Activated CD8-positive, alpha-beta memory T cell treated with anti-CD3 and anti-CD28 coated beads, Interleukin-2, amount 10 ng/mL, durations not matched to agents 7 days and 5 days (primary cell): ENCODE results near the gene EEF2K. TPM values are rescaled to one million over a fixed set of nuclear protein-coding genes. Genes with fewer than 3 reads are reported as not detected.

Experiments used
- ATAC-seq: fragments of 150-1000 bp; cut with Tn5 transposase; one replicate; pipeline ENCODE4 v1.10.0; 2021; ENCODE audit warnings: moderate library complexity
- CTCF ChIA-PET: fragments of 350-600 bp; sonication (Branson Sonifier 250); formaldehyde crosslinking; loops from one replicate; lab custom pipeline; 2021; ENCODE audit warnings: antibody characterized with exemption; lab: Charles Lee
- DNase-seq: peaks from one replicate; pipeline ENCODE4 v3.0.0-alpha.2; 2020
- H3K27ac Mint-ChIP-seq: one replicate; pipeline ENCODE4 v1.8.0; 2021; ENCODE audit warnings: mild to moderate bottlenecking, mixed read lengths
- H3K27me3 Mint-ChIP-seq: one replicate; pipeline ENCODE4 v1.8.0; 2021; ENCODE audit warnings: mixed read lengths
- H3K36me3 Mint-ChIP-seq: one replicate; pipeline ENCODE4 v1.8.0; 2021; ENCODE audit warnings: mild to moderate bottlenecking, mixed read lengths
- H3K4me1 Mint-ChIP-seq: one replicate; pipeline ENCODE4 v1.8.0; 2021; ENCODE audit warnings: mixed read lengths
- H3K4me3 Mint-ChIP-seq: one replicate; pipeline ENCODE4 v1.8.0; 2021; ENCODE audit warnings: mild to moderate bottlenecking, moderate library complexity, mixed read lengths
- H3K9me3 Mint-ChIP-seq: one replicate; pipeline ENCODE4 v1.8.0; 2022; ENCODE audit warnings: low read depth, mixed read lengths
- total RNA-seq, 2 experiments: library from RNA; stranded (reverse); gene quantifications; one replicate each; pipeline ENCODE4 v1.2.3, GENCODE V29; 2021

The EEF2K gene
- total RNA-seq, 2 experiments from 2014 or later = 34.8 to 36.7 TPM

GRCh38 chr16:22220069-22220440 lies 14.0 kb downstream of the EEF2K start:
- Mint-ChIP-seq H3K4me1 (peaks cover 16% of the 10 kb centered on the region), H3K27me3 (no peaks in the 10 kb centered on the region), H3K4me3 (no peak overlapping the region), H3K9me3 (no peaks in the 10 kb centered on the region), H3K36me3 (peaks cover 18% of the 10 kb centered on the region), H3K27ac (peak overlapping the region; percentile 35)
- CTCF ChIA-PET = interaction anchor here (0.8 to 1.3 kb wide), 3 partner anchors 13 to 76 kb away, joined by 3 to 4 read pairs (median 3); partner anchors contain the start of gene EEF2K
- DNase-seq = no peak
- no peak for ATAC-seq

GRCh38 chr16:22220714-22221113 lies 14.6 kb downstream of the EEF2K start:
- Mint-ChIP-seq H3K36me3 (peaks cover 14% of the 10 kb centered on the region), H3K9me3 (no peaks in the 10 kb centered on the region), H3K27me3 (no peaks in the 10 kb centered on the region), H3K4me3 (no peak overlapping the region), H3K27ac (peak overlapping the region; percentile 47), H3K4me1 (peaks cover 14% of the 10 kb centered on the region)
- DNase-seq (no peak), ATAC-seq (no peak)
- CTCF ChIA-PET = no interaction called here

- Mint-ChIP-seq H3K4me3 (no peak overlapping the region), H3K27ac (no peak overlapping the region), H3K4me1 (peaks cover 9% of the 10 kb centered on the region), H3K9me3 (no peaks in the 10 kb centered on the region), H3K36me3 (peaks cover 14% of the 10 kb centered on the region), H3K27me3 (no peaks in the 10 kb centered on the region)
- CTCF ChIA-PET = interaction anchor here (0.8 to 1.9 kb wide), 4 partner anchors 12 to 19 kb away, joined by 3 to 4 read pairs (median 4); partner anchors contain the start of gene EEF2K
- ATAC-seq (no peak), DNase-seq (no peak)
These were observed 15.9 kb downstream of the EEF2K start for GRCh38 chr16:22222006-22222405.

- DNase-seq = no peak
- H3K36me3 Mint-ChIP-seq = peaks cover 12% of the 10 kb centered on the region
- no peaks in the 10 kb centered on the region for H3K27me3 Mint-ChIP-seq
- no peak overlapping the region for H3K4me3 Mint-ChIP-seq
- peaks cover 6% of the 10 kb centered on the region for H3K4me1 Mint-ChIP-seq
- CTCF ChIA-PET = interaction anchor here (1.6 to 1.9 kb wide), 2 partner anchors 15 to 17 kb away, joined by 4 read pairs; partner anchors contain the start of gene EEF2K
- ATAC-seq = no peak
- no peaks in the 10 kb centered on the region for H3K9me3 Mint-ChIP-seq
- no peak overlapping the region for H3K27ac Mint-ChIP-seq
These were observed 16.9 kb downstream of the EEF2K start for GRCh38 chr16:22222998-22223397.

GRCh38 chr16:22225060-22225459 lies 19.0 kb downstream of the EEF2K start:
- CTCF ChIA-PET = interaction anchor here (0.8 kb wide), 1 partner anchor 19 kb away, joined by 4 read pairs; the partner anchor contains the start of gene EEF2K
- ATAC-seq = no peak

DNA sequence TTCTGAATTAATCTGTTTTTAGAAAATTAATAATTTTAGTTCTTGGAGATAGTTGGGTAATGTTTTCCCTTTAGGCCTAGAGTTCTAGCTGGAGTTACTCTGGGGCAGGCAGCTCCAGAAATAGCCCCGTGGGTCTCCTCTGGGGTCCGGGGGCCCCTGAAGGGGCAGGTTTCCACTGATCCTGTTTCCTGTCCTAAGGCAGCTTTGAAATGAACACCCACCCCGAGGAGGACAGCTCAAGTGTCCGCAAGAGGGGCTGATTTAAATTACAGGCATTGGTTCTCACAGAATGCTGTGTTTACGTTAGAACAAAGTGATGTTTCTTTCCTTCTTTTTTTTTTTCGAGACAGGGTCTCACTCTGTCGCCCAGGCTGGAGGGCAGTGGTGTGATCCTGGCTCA lies 23.8 kb downstream of the EEF2K start:
- H3K27me3 Mint-ChIP-seq = no peaks in the 10 kb centered on the region
- H3K36me3 Mint-ChIP-seq = peaks cover 27% of the 10 kb centered on the region
- H3K27ac Mint-ChIP-seq = no peak overlapping the region
- CTCF ChIA-PET = interaction anchor here (1.1 kb wide), 1 partner anchor 24 kb away, joined by 4 read pairs; the partner anchor contains the start of gene EEF2K
- peaks cover 26% of the 10 kb centered on the region for H3K4me1 Mint-ChIP-seq
- DNase-seq (no peak), ATAC-seq (no peak)
- no peak overlapping the region for H3K4me3 Mint-ChIP-seq
- no peaks in the 10 kb centered on the region for H3K9me3 Mint-ChIP-seq

More at GRCh38 chr16:22225060-22225459, 19.0 kb downstream of the EEF2K start:
- no peak overlapping the region for H3K4me3 Mint-ChIP-seq
- no peak for DNase-seq
- no peaks in the 10 kb centered on the region for H3K9me3 Mint-ChIP-seq
- no peak overlapping the region for H3K27ac Mint-ChIP-seq
- H3K4me1 Mint-ChIP-seq = peaks cover 6% of the 10 kb centered on the region
- H3K27me3 Mint-ChIP-seq = no peaks in the 10 kb centered on the region
- peaks cover 18% of the 10 kb centered on the region for H3K36me3 Mint-ChIP-seq

DNA sequence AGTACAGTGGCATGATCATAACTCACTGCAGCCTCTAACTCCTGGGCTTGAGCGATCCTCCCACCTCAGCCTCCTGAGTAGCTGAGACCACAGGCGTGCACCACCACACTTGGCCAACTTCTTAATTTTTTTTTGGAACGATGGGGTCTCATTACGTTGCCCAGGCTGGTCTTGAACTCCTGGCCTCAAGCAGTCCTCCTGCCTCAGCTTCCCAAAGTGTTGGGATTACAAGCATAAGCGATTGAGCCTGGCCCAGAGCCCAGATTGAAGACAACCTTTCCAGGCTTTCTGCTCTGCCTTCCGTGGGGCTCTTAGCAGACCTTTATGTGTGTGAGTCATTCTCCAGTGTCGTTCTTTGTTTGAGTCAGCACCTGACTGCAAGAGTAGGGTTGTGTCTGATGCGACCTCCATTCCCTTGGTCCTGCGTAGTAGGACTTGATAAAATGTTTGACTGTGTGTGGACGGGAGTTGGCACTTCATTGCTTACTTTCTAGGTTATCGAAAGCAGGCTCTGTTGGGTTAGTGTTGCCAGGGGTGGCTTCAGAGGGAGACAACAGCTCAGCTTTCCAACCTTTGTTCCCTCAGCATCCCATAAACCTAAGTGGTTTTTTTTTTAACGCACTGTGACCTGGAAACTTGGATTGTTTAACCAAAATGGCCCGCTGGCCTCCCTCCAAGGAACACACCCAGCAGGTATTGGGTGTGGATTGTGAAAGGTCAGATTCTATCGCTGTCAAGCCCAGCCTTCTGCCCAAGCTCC lies 26.4 kb downstream of the EEF2K start:
- DNase-seq (peak; percentile 73), ATAC-seq (peak; percentile 99)
- peak overlapping the region; percentile 32 for H3K27ac Mint-ChIP-seq
- peaks cover 26% of the 10 kb centered on the region for H3K4me1 Mint-ChIP-seq
- H3K9me3 Mint-ChIP-seq = no peaks in the 10 kb centered on the region
- CTCF ChIA-PET = interaction anchor here (0.8 to 1.2 kb wide), 3 partner anchors 26 to 68 kb away, joined by 3 to 4 read pairs (median 3); partner anchors contain the start of genes EEF2K and POLR3E
- peaks cover 29% of the 10 kb centered on the region for H3K36me3 Mint-ChIP-seq
- no peaks in the 10 kb centered on the region for H3K27me3 Mint-ChIP-seq
- no peak overlapping the region for H3K4me3 Mint-ChIP-seq

DNA sequence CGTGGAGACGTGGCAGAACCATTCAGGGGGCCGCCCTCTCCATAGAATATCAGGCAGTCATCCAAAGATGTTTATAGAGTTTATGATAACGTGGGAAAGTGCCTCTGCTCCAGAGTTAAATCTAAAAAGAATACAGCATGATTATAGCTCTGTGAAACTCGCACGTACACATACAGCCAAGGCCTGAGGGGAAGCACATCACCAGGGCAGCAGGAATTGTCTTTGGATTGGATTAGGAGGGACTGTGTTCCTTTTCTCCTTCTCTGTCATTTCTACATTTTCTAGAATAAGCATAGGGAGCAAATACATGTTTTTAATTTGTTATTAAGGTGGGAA lies 26.9 kb downstream of the EEF2K start:
- CTCF ChIA-PET = no interaction called here
- Mint-ChIP-seq H3K27me3 (no peaks in the 10 kb centered on the region), H3K4me1 (peaks cover 26% of the 10 kb centered on the region), H3K27ac (no peak overlapping the region), H3K4me3 (no peak overlapping the region), H3K36me3 (peaks cover 32% of the 10 kb centered on the region), H3K9me3 (no peaks in the 10 kb centered on the region)
- ATAC-seq (no peak), DNase-seq (no peak)

- DNase-seq (no peak), ATAC-seq (no peak)
- H3K4me1 Mint-ChIP-seq = peaks cover 53% of the 10 kb centered on the region
- peaks cover 37% of the 10 kb centered on the region for H3K36me3 Mint-ChIP-seq
- CTCF ChIA-PET = interaction anchor here (1.3 kb wide), 1 partner anchor 30 kb away, joined by 5 read pairs; the partner anchor contains the start of gene EEF2K
- no peak overlapping the region for H3K27ac Mint-ChIP-seq
- H3K27me3 Mint-ChIP-seq = no peaks in the 10 kb centered on the region
- no peaks in the 10 kb centered on the region for H3K9me3 Mint-ChIP-seq
- no peak overlapping the region for H3K4me3 Mint-ChIP-seq
These were observed 30.0 kb downstream of the EEF2K start for GRCh38 chr16:22235839-22236745.

- CTCF ChIA-PET = interaction anchor here (0.8 to 1.1 kb wide), 3 partner anchors 43 to 61 kb away, joined by 3 to 4 read pairs (median 3); no protein-coding TSS in a partner anchor
- no peaks in the 10 kb centered on the region for H3K27me3 Mint-ChIP-seq
- H3K9me3 Mint-ChIP-seq = no peaks in the 10 kb centered on the region
- no peak for DNase-seq
- H3K27ac Mint-ChIP-seq = peak overlapping the region; percentile 94
- H3K4me3 Mint-ChIP-seq = no peak overlapping the region
- peaks cover 23% of the 10 kb centered on the region for H3K36me3 Mint-ChIP-seq
- no peak for ATAC-seq
- H3K4me1 Mint-ChIP-seq = peaks cover 37% of the 10 kb centered on the region
These were observed 33.2 kb downstream of the EEF2K start for GRCh38 chr16:22239131-22239805.

- Mint-ChIP-seq H3K4me3 (no peak overlapping the region), H3K36me3 (peaks cover 22% of the 10 kb centered on the region), H3K9me3 (no peaks in the 10 kb centered on the region), H3K27me3 (no peaks in the 10 kb centered on the region), H3K27ac (peak overlapping the region; percentile 94), H3K4me1 (peaks cover 38% of the 10 kb centered on the region)
- CTCF ChIA-PET = interaction anchor here (1.0 to 1.4 kb wide), 2 partner anchors 50 to 56 kb away, joined by 3 read pairs; no protein-coding TSS in a partner anchor
- no peak for DNase-seq
- no peak for ATAC-seq
These were observed 34.1 kb downstream of the EEF2K start for GRCh38 chr16:22240023-22240710.

GRCh38 chr16:22250522-22250921 lies 44.4 kb downstream of the EEF2K start:
- H3K4me1 Mint-ChIP-seq = peaks cover 18% of the 10 kb centered on the region
- H3K27me3 Mint-ChIP-seq = no peaks in the 10 kb centered on the region
- H3K9me3 Mint-ChIP-seq = peaks cover 3% of the 10 kb centered on the region
- H3K36me3 Mint-ChIP-seq = peaks cover 55% of the 10 kb centered on the region
- H3K27ac Mint-ChIP-seq = no peak overlapping the region
- no peak for DNase-seq
- H3K4me3 Mint-ChIP-seq = no peak overlapping the region
- CTCF ChIA-PET = interaction anchor here (1.0 kb wide), 1 partner anchor 11 kb away, joined by 3 read pairs; no protein-coding TSS in a partner anchor
- ATAC-seq = no peak
